HG03108 (cell line): ENCODE data around the gene ALDH1A1.

Experiments used
- ATAC-seq: cut with Tn5 transposase; IDR thresholded peaks from one replicate; pipeline ENCODE4 v1.9.1; 2021; ENCODE audit warnings: moderate library complexity; ENCODE audit not compliant: unreplicated experiment

Gene ALDH1A1

GRCh38 chr9:72980183-72980582 lies 27.3 kb upstream of the ALDH1A1 start:
- ATAC-seq: no peak

- ATAC-seq: no peak
Observed at GRCh38 chr9:72979405-72980100, 26.7 kb upstream of the ALDH1A1 start.

GRCh38 chr9:72978744-72979143 lies 25.9 kb upstream of the ALDH1A1 start:
- no peak for ATAC-seq

- no peak for ATAC-seq
Observed at GRCh38 chr9:72977670-72978069, 24.8 kb upstream of the ALDH1A1 start.

GRCh38 chr9:72974501-72974900 lies 21.6 kb upstream of the ALDH1A1 start:
- no peak for ATAC-seq

GRCh38 chr9:72972636-72973035 lies 19.8 kb upstream of the ALDH1A1 start:
- no peak for ATAC-seq

GRCh38 chr9:72971411-72971810 lies 18.6 kb upstream of the ALDH1A1 start:
- ATAC-seq: no peak

- ATAC-seq: no peak
Observed at GRCh38 chr9:72960446-72960845, 7.6 kb upstream of the ALDH1A1 start.

GRCh38 chr9:72958485-72959281 lies 5.8 kb upstream of the ALDH1A1 start:
- no peak for ATAC-seq

- ATAC-seq: no peak
Observed at GRCh38 chr9:72955571-72955970, 2.7 kb upstream of the ALDH1A1 start.

GRCh38 chr9:72955126-72955455 lies 2.2 kb upstream of the ALDH1A1 start:
- no peak for ATAC-seq

- no peak for ATAC-seq
Observed at GRCh38 chr9:72954431-72955125, 1.7 kb upstream of the ALDH1A1 start.

- ATAC-seq: no peak
Observed at GRCh38 chr9:72952381-72952690, 517 bp downstream of the ALDH1A1 start.

GRCh38 chr9:72951520-72952380 lies 1.1 kb downstream of the ALDH1A1 start:
- ATAC-seq: no peak

GRCh38 chr9:72950875-72951442 lies 1.9 kb downstream of the ALDH1A1 start:
- ATAC-seq: no peak

- ATAC-seq: no peak
Observed at GRCh38 chr9:72949918-72950325, 2.9 kb downstream of the ALDH1A1 start.

- no peak for ATAC-seq
Observed at GRCh38 chr9:72949244-72949582, 3.6 kb downstream of the ALDH1A1 start.

GRCh38 chr9:72948575-72949243 lies 4.1 kb downstream of the ALDH1A1 start:
- no peak for ATAC-seq

GRCh38 chr9:72947984-72948465 lies 4.8 kb downstream of the ALDH1A1 start:
- ATAC-seq: no peak

GRCh38 chr9:72946821-72947220 lies 6.0 kb downstream of the ALDH1A1 start:
- ATAC-seq: no peak
